Measurements from ENCODE around the gene ZFP69.

Gene ZFP69

GRCh38 chr1:40469327-40469726 lies 7.8 kb upstream of the ZFP69 start:
- Histone ChIP-seq H3K27ac (ENCODE audit: low read depth, low read length) (no peak overlapping the region), H2BK12ac (ENCODE audit: low read length) (no peak overlapping the region), H3K36me3 (ENCODE audit: control insufficient read depth in 1 of 2, insufficient read depth in 2 of 2, low read length in 2 of 2) (peaks cover 0 to 3% of the 10 kb centered on the region in 2 experiments), H4K8ac (ENCODE audit: low read depth, low read length) (no peak overlapping the region), H3K23ac (ENCODE audit: low read length) (no peak overlapping the region), H3K4me2 (ENCODE audit: low read length) (no peak overlapping the region), H3K4me3 (ENCODE audit: low read depth, low read length) (no peak overlapping the region), H3K9me3 (ENCODE audit: insufficient read depth, low read depth, low read length) (peaks cover 19% of the 10 kb centered on the region), H2AK5ac (ENCODE audit: low read length) (no peak overlapping the region), H3K4me1 (ENCODE audit: control insufficient read depth in 1 of 2, insufficient read depth in 2 of 2, low read length in 2 of 2) (no peaks in the 10 kb centered on the region), H3K27me3 (ENCODE audit: insufficient read depth, low read length) (no peaks in the 10 kb centered on the region), H3K4ac (ENCODE audit: low read depth, low read length) (no peak overlapping the region), H4K12ac (ENCODE audit: low read depth, low read length) (no peak overlapping the region), H3K79me2 (ENCODE audit: control insufficient read depth, insufficient read depth, low read length, poor library complexity) (no peaks in the 10 kb centered on the region), H3K9ac (ENCODE audit: low read length) (no peak overlapping the region), H2AFZ (ENCODE audit: insufficient read depth, low read length, poor library complexity) (no peak overlapping the region), H3K14ac (ENCODE audit: low read length) (no peak overlapping the region), H3K18ac (ENCODE audit: low read length) (no peak overlapping the region), H3K79me1 (ENCODE audit: low read length) (no peaks in the 10 kb centered on the region), H4K91ac (ENCODE audit: low read depth, low read length) (no peak overlapping the region), H2BK120ac (ENCODE audit: insufficient read depth, low read length, poor library complexity) (no peak overlapping the region), H2BK5ac (ENCODE audit: low read depth, low read length, poor library complexity) (no peak overlapping the region)
- no peak for DNase-seq
- WGBS (ENCODE audit: extremely low coverage, insufficient coverage, insufficient read length): no CpG with 5 or more reads among the region's 2 CpGs

GRCh38 chr1:40475268-40475667 lies 1.8 kb upstream of the ZFP69 start:
- H3K9ac ChIP-seq (ENCODE audit: low read length): no peak overlapping the region
- H3K4me3 ChIP-seq (ENCODE audit: low read depth, low read length): no peak overlapping the region
- H4K8ac ChIP-seq (ENCODE audit: low read depth, low read length): no peak overlapping the region
- no peak overlapping the region for H3K27ac ChIP-seq (ENCODE audit: low read depth, low read length)
- DNase-seq: no peak
- no peak overlapping the region for H3K18ac ChIP-seq (ENCODE audit: low read length)
- no peak overlapping the region for H3K4ac ChIP-seq (ENCODE audit: low read depth, low read length)
- peaks cover 10% of the 10 kb centered on the region for H3K9me3 ChIP-seq (ENCODE audit: insufficient read depth, low read depth, low read length)
- H3K4me2 ChIP-seq (ENCODE audit: low read length): no peak overlapping the region
- no peak overlapping the region for H3K23ac ChIP-seq (ENCODE audit: low read length)
- H3K36me3 ChIP-seq (ENCODE audit: control insufficient read depth in 1 of 2, insufficient read depth in 2 of 2, low read length in 2 of 2): peaks cover 0 to 2% of the 10 kb centered on the region in 2 experiments
- no peak overlapping the region for H2AK5ac ChIP-seq (ENCODE audit: low read length)
- H3K4me1 ChIP-seq (ENCODE audit: control insufficient read depth in 1 of 2, insufficient read depth in 2 of 2, low read length in 2 of 2): peaks cover 2 to 6% of the 10 kb centered on the region in 2 experiments
- H4K12ac ChIP-seq (ENCODE audit: low read depth, low read length): no peak overlapping the region
- no peak overlapping the region for H2AFZ ChIP-seq (ENCODE audit: insufficient read depth, low read length, poor library complexity)
- no peak overlapping the region for H3K14ac ChIP-seq (ENCODE audit: low read length)
- peaks cover 4% of the 10 kb centered on the region for H3K79me2 ChIP-seq (ENCODE audit: control insufficient read depth, insufficient read depth, low read length, poor library complexity)
- no peaks in the 10 kb centered on the region for H3K27me3 ChIP-seq (ENCODE audit: insufficient read depth, low read length)
- H4K91ac ChIP-seq (ENCODE audit: low read depth, low read length): no peak overlapping the region
- H2BK120ac ChIP-seq (ENCODE audit: insufficient read depth, low read length, poor library complexity): no peak overlapping the region
- no CpG with 5 or more reads among the region's 2 CpGs for WGBS (ENCODE audit: extremely low coverage, insufficient coverage, insufficient read length)
- no peak overlapping the region for H2BK12ac ChIP-seq (ENCODE audit: low read length)
- peaks cover 4% of the 10 kb centered on the region for H3K79me1 ChIP-seq (ENCODE audit: low read length)
- H2BK5ac ChIP-seq (ENCODE audit: low read depth, low read length, poor library complexity): no peak overlapping the region

- peak overlapping the region; percentile 55 for H4K91ac ChIP-seq (ENCODE audit: low read depth, low read length)
- peaks cover 7% of the 10 kb centered on the region for H3K9me3 ChIP-seq (ENCODE audit: insufficient read depth, low read depth, low read length)
- H3K4ac ChIP-seq (ENCODE audit: low read depth, low read length): no peak overlapping the region
- H2BK120ac ChIP-seq (ENCODE audit: insufficient read depth, low read length, poor library complexity): no peak overlapping the region
- peak overlapping the region; percentile 93 for H2AFZ ChIP-seq (ENCODE audit: insufficient read depth, low read length, poor library complexity)
- H3K14ac ChIP-seq (ENCODE audit: low read length): peak overlapping the region; percentile 62
- peak overlapping the region; percentile 52 for H4K12ac ChIP-seq (ENCODE audit: low read depth, low read length)
- H3K4me1 ChIP-seq (ENCODE audit: control insufficient read depth in 1 of 2, insufficient read depth in 2 of 2, low read length in 2 of 2): peaks cover 2 to 6% of the 10 kb centered on the region in 2 experiments
- peak overlapping the region; percentile 57 for H3K9ac ChIP-seq (ENCODE audit: low read length)
- peaks cover 4% of the 10 kb centered on the region for H3K79me2 ChIP-seq (ENCODE audit: control insufficient read depth, insufficient read depth, low read length, poor library complexity)
- peak overlapping the region; percentile 94 for H4K8ac ChIP-seq (ENCODE audit: low read depth, low read length)
- no peak overlapping the region for H2AK5ac ChIP-seq (ENCODE audit: low read length)
- peaks cover 0 to 2% of the 10 kb centered on the region in 2 experiments for H3K36me3 ChIP-seq (ENCODE audit: control insufficient read depth in 1 of 2, insufficient read depth in 2 of 2, low read length in 2 of 2)
- H3K4me2 ChIP-seq (ENCODE audit: low read length): peak overlapping the region; percentile 86
- no peak overlapping the region for H3K23ac ChIP-seq (ENCODE audit: low read length)
- no peak overlapping the region for H3K27ac ChIP-seq (ENCODE audit: low read depth, low read length)
- DNase-seq: peak in 1 of 2 donors; percentile 15
- no peak overlapping the region for H2BK5ac ChIP-seq (ENCODE audit: low read depth, low read length, poor library complexity)
- no CpG with 5 or more reads among the region's 17 CpGs for whole genome bisulfite sequencing (ENCODE audit: extremely low coverage, insufficient coverage, insufficient read length)
- H3K79me1 ChIP-seq (ENCODE audit: low read length): peaks cover 4% of the 10 kb centered on the region
- H3K27me3 ChIP-seq (ENCODE audit: insufficient read depth, low read length): no peaks in the 10 kb centered on the region
- H3K18ac ChIP-seq (ENCODE audit: low read length): no peak overlapping the region
- no peak overlapping the region for H2BK12ac ChIP-seq (ENCODE audit: low read length)
- peak overlapping the region; percentile 85 for H3K4me3 ChIP-seq (ENCODE audit: low read depth, low read length)
Measured at GRCh38 chr1:40477678-40478053, 576 bp downstream of the ZFP69 start.

- peaks cover 7% of the 10 kb centered on the region for H3K9me3 ChIP-seq (ENCODE audit: insufficient read depth, low read depth, low read length)
- no peak overlapping the region for H3K14ac ChIP-seq (ENCODE audit: low read length)
- no CpG with 5 or more reads among the region's 2 CpGs for WGBS (ENCODE audit: extremely low coverage, insufficient coverage, insufficient read length)
- peaks cover 0 to 2% of the 10 kb centered on the region in 2 experiments for H3K36me3 ChIP-seq (ENCODE audit: control insufficient read depth in 1 of 2, insufficient read depth in 2 of 2, low read length in 2 of 2)
- no peak overlapping the region for H4K91ac ChIP-seq (ENCODE audit: low read depth, low read length)
- no peak overlapping the region for H3K27ac ChIP-seq (ENCODE audit: low read depth, low read length)
- no peak overlapping the region for H3K9ac ChIP-seq (ENCODE audit: low read length)
- no peak overlapping the region for H2BK5ac ChIP-seq (ENCODE audit: low read depth, low read length, poor library complexity)
- no peak overlapping the region for H3K4ac ChIP-seq (ENCODE audit: low read depth, low read length)
- H3K4me3 ChIP-seq (ENCODE audit: low read depth, low read length): no peak overlapping the region
- peak overlapping the region; percentile 51 for H4K8ac ChIP-seq (ENCODE audit: low read depth, low read length)
- H2AK5ac ChIP-seq (ENCODE audit: low read length): no peak overlapping the region
- H2AFZ ChIP-seq (ENCODE audit: insufficient read depth, low read length, poor library complexity): no peak overlapping the region
- H3K23ac ChIP-seq (ENCODE audit: low read length): no peak overlapping the region
- H3K79me2 ChIP-seq (ENCODE audit: control insufficient read depth, insufficient read depth, low read length, poor library complexity): peaks cover 4% of the 10 kb centered on the region
- H3K79me1 ChIP-seq (ENCODE audit: low read length): peaks cover 4% of the 10 kb centered on the region
- no peak overlapping the region for H2BK120ac ChIP-seq (ENCODE audit: insufficient read depth, low read length, poor library complexity)
- no peak for DNase-seq
- peak overlapping the region; percentile 86 for H3K4me2 ChIP-seq (ENCODE audit: low read length)
- peaks cover 2 to 6% of the 10 kb centered on the region in 2 experiments for H3K4me1 ChIP-seq (ENCODE audit: control insufficient read depth in 1 of 2, insufficient read depth in 2 of 2, low read length in 2 of 2)
- H2BK12ac ChIP-seq (ENCODE audit: low read length): no peak overlapping the region
- H3K18ac ChIP-seq (ENCODE audit: low read length): no peak overlapping the region
- H4K12ac ChIP-seq (ENCODE audit: low read depth, low read length): no peak overlapping the region
- no peaks in the 10 kb centered on the region for H3K27me3 ChIP-seq (ENCODE audit: insufficient read depth, low read length)
Measured at GRCh38 chr1:40478276-40478675, 1.2 kb downstream of the ZFP69 start.

Data from trophoblast cell (in vitro differentiated cells and primary cell).